Measurements from ENCODE around the gene PCMT1.
"Not testable (repeated sequence)": the region's sequence is repeated elsewhere in the genome, so short reads cannot be mapped to it uniquely, and the experiment has no call there.

DNA sequence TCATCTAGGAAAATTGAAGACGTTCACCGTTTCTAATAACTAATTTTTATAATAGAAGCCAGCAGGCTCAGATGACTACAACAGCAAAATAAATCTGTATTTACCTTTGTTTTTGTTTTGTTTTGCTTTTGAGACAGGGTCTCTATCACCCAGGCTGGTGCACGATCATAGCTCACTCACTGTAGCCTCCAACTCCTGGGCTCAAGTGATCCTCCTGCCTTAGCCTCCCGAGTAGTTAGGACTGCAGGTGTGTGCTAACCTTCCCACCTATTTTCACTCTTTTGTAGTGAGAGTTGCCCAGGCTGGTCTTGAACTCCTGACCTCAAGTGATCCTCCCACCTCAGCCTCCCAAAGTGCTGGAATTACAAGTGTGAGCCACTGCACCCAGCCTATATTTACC, 104.5 kb downstream of the PCMT1 start:
- TF ChIP-seq, protein P1, sequence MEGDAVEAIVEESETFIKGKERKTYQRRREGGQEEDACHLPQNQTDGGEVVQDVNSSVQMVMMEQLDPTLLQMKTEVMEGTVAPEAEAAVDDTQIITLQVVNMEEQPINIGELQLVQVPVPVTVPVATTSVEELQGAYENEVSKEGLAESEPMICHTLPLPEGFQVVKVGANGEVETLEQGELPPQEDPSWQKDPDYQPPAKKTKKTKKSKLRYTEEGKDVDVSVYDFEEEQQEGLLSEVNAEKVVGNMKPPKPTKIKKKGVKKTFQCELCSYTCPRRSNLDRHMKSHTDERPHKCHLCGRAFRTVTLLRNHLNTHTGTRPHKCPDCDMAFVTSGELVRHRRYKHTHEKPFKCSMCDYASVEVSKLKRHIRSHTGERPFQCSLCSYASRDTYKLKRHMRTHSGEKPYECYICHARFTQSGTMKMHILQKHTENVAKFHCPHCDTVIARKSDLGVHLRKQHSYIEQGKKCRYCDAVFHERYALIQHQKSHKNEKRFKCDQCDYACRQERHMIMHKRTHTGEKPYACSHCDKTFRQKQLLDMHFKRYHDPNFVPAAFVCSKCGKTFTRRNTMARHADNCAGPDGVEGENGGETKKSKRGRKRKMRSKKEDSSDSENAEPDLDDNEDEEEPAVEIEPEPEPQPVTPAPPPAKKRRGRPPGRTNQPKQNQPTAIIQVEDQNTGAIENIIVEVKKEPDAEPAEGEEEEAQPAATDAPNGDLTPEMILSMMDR (conservative IDR thresholded peaks at IDR 0.05; ENCODE audit: low read depth, low read length), result not testable (repeated sequence)
- TF ChIP-seq EZH2 (IDR thresholded peaks at IDR 0.05; ENCODE audit: borderline replicate concordance, low read depth, low read length, poor library complexity, severe bottlenecking), result not testable (repeated sequence)

All from A673 (cell line).